Loucy (cell line): ENCODE results near the gene GUCY1B1.

Experiments
- H2AFZ ChIP-seq: fragments of 200-600 bp; sonication (generic); 2 replicates; pipeline ENCODE4 v1.6.0; 2016; ENCODE audit warnings: antibody characterized with exemption, mild to moderate bottlenecking, low read length, moderate library complexity
- H3F3A ChIP-seq: fragments of 200-600 bp; 2 replicates; pipeline ENCODE4 v1.6.0; 2016; ENCODE audit warnings: antibody characterized with exemption, low read depth, mild to moderate bottlenecking
- H3K27me3 ChIP-seq: fragments of 200-600 bp; sonication (generic); 2 replicates; pipeline ENCODE4 v1.6.1; 2014; ENCODE audit warnings: low read length, mild to moderate bottlenecking; ENCODE audit not compliant: insufficient read depth, poor library complexity, severe bottlenecking
- H3K36me3 ChIP-seq: fragments of 200-600 bp; sonication (generic); 2 replicates; pipeline ENCODE4 v1.6.1; 2016; ENCODE audit warnings: low read length; ENCODE audit not compliant: insufficient read depth
- H3K4me1 ChIP-seq: fragments of 200-600 bp; sonication (generic); 2 replicates; pipeline ENCODE4 v1.5.1; 2014; ENCODE audit warnings: low read length, mild to moderate bottlenecking; ENCODE audit not compliant: insufficient read depth, poor library complexity, severe bottlenecking
- H3K4me2 ChIP-seq: fragments of 200-600 bp; sonication (generic); 2 replicates; pipeline ENCODE4 v1.6.0; 2014; ENCODE audit warnings: antibody characterized with exemption, low read length, low read depth, mild to moderate bottlenecking; ENCODE audit not compliant: poor library complexity, severe bottlenecking
- H3K4me3 ChIP-seq: fragments of 200-600 bp; sonication (generic); 2 replicates; pipeline ENCODE4 v1.5.1; 2014; ENCODE audit warnings: low read length, mild to moderate bottlenecking, mixed read lengths; ENCODE audit not compliant: poor library complexity, severe bottlenecking
- H3K79me2 ChIP-seq: fragments of 200-600 bp; sonication (generic); 2 replicates; pipeline ENCODE4 v1.6.1; 2014; ENCODE audit warnings: low read length; ENCODE audit not compliant: insufficient read depth
- H3K9ac ChIP-seq: fragments of 200-600 bp; sonication (generic); 2 replicates; pipeline ENCODE4 v1.6.0; 2014; ENCODE audit warnings: mild to moderate bottlenecking, low read depth, low read length, moderate library complexity; ENCODE audit not compliant: poor library complexity, severe bottlenecking
- H3K9me2 ChIP-seq: fragments of 200-600 bp; sonication (generic); replicated peaks from 2 replicates; pipeline ENCODE4 v1.6.1; 2016; ENCODE audit warnings: low read depth, low read length, mixed read lengths
- H3K9me3 ChIP-seq: fragments of 200-600 bp; sonication (generic); 2 replicates; pipeline ENCODE4 v1.6.1; 2014; ENCODE audit warnings: mild to moderate bottlenecking, antibody characterized with exemption, low read length, low read depth; ENCODE audit not compliant: insufficient read depth
- H4K20me1 ChIP-seq: fragments of 200-600 bp; sonication (generic); 2 replicates; pipeline ENCODE4 v1.6.0; 2014; ENCODE audit warnings: antibody characterized with exemption, low read length, mild to moderate bottlenecking; ENCODE audit not compliant: insufficient read depth, poor library complexity, severe bottlenecking
- CTCF ChIP-seq: fragments of 200-600 bp; sonication (generic); conservative IDR thresholded peaks from 2 replicates; pipeline ENCODE4 v1.5.1; 2014; ENCODE audit warnings: mild to moderate bottlenecking, antibody characterized with exemption, low read length
- EZH2phosphoT487 ChIP-seq: fragments of 200-600 bp; IDR thresholded peaks from 2 replicates; pipeline ENCODE4 v1.6.1; 2018; ENCODE audit warnings: antibody characterized with exemption, mild to moderate bottlenecking, moderate library complexity, borderline replicate concordance

The GUCY1B1 gene

GRCh38 chr4:155772459-155773195 lies 13.8 kb downstream of the GUCY1B1 start:
- no peaks in the 10 kb centered on the region for H4K20me1 ChIP-seq
- no peaks in the 10 kb centered on the region for H3K9me3 ChIP-seq
- H3K9me2 ChIP-seq, result no peaks in the 10 kb centered on the region
- H3K4me1 ChIP-seq, result peaks cover 8% of the 10 kb centered on the region
- H3K36me3 ChIP-seq, result 0 out of 2 replicates have a peak, but pooled peaks cover 3% of the 10 kb centered on the region
- no peak overlapping the region for H3K9ac ChIP-seq
- H3F3A ChIP-seq, result no peaks in the 10 kb centered on the region
- no peaks in the 10 kb centered on the region for H3K79me2 ChIP-seq
- TF ChIP-seq CTCF (no peak), EZH2phosphoT487 (no peak)
- no peak overlapping the region for H3K4me3 ChIP-seq
- no peaks in the 10 kb centered on the region for H3K27me3 ChIP-seq
- H3K4me2 ChIP-seq, result no peak overlapping the region
- no peak overlapping the region for H2AFZ ChIP-seq

- 0 out of 2 replicates have a peak, but pooled peaks cover 3% of the 10 kb centered on the region for H3K36me3 ChIP-seq
- H4K20me1 ChIP-seq, result no peaks in the 10 kb centered on the region
- H3K4me1 ChIP-seq, result peaks cover 8% of the 10 kb centered on the region
- H3F3A ChIP-seq, result no peaks in the 10 kb centered on the region
- H3K4me2 ChIP-seq, result no peak overlapping the region
- H3K4me3 ChIP-seq, result no peak overlapping the region
- H2AFZ ChIP-seq, result no peak overlapping the region
- H3K79me2 ChIP-seq, result no peaks in the 10 kb centered on the region
- no peak for TF ChIP-seq EZH2phosphoT487
- TF ChIP-seq CTCF, result peak; percentile 39
- no peak overlapping the region for H3K9ac ChIP-seq
- H3K9me2 ChIP-seq, result no peaks in the 10 kb centered on the region
- H3K27me3 ChIP-seq, result no peaks in the 10 kb centered on the region
- no peaks in the 10 kb centered on the region for H3K9me3 ChIP-seq
These were observed 14.5 kb downstream of the GUCY1B1 start for GRCh38 chr4:155773196-155773800.

- Histone ChIP-seq H3K4me3 (no peak overlapping the region), H3K27me3 (no peaks in the 10 kb centered on the region), H3K9ac (no peak overlapping the region), H3K4me2 (no peak overlapping the region), H3F3A (no peaks in the 10 kb centered on the region), H3K4me1 (peaks cover 8% of the 10 kb centered on the region), H3K36me3 (0 out of 2 replicates have a peak, but pooled peaks cover 3% of the 10 kb centered on the region), H3K9me2 (no peaks in the 10 kb centered on the region), H3K9me3 (no peaks in the 10 kb centered on the region), H4K20me1 (no peaks in the 10 kb centered on the region), H3K79me2 (no peaks in the 10 kb centered on the region), H2AFZ (no peak overlapping the region)
- TF ChIP-seq EZH2phosphoT487 (no peak), CTCF (no peak)
These were observed 15.2 kb downstream of the GUCY1B1 start for GRCh38 chr4:155774033-155774432.
